ENCODE results near the gene ING3.
"Not testable (repeated sequence)": the region's sequence is repeated elsewhere in the genome, so short reads cannot be mapped to it uniquely, and the experiment has no call there.

DNA sequence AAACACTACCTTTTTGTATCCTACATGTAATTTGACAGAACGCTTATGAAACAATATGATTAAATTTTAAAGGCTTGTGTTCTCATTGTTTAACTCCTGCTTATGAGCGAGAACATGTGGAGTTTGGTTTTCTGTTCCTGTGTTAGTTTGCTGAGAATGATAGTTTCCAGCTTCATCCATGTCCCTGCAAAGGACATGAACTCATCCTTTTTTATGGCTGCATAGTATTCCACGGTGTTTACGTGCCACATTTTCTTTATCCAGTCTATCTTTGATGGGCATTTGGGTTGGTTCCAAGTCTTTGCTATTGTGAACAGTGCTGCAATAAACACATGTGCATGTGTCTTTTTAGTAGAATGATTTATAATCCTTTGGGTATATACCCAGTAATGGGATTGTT is 54.5 kb downstream of the ING3 start:
- TF ChIP-seq, protein P1, sequence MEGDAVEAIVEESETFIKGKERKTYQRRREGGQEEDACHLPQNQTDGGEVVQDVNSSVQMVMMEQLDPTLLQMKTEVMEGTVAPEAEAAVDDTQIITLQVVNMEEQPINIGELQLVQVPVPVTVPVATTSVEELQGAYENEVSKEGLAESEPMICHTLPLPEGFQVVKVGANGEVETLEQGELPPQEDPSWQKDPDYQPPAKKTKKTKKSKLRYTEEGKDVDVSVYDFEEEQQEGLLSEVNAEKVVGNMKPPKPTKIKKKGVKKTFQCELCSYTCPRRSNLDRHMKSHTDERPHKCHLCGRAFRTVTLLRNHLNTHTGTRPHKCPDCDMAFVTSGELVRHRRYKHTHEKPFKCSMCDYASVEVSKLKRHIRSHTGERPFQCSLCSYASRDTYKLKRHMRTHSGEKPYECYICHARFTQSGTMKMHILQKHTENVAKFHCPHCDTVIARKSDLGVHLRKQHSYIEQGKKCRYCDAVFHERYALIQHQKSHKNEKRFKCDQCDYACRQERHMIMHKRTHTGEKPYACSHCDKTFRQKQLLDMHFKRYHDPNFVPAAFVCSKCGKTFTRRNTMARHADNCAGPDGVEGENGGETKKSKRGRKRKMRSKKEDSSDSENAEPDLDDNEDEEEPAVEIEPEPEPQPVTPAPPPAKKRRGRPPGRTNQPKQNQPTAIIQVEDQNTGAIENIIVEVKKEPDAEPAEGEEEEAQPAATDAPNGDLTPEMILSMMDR (IDR thresholded peaks at IDR 0.05), result not testable (repeated sequence)
- TF ChIP-seq POLR2A (IDR thresholded peaks at IDR 0.05); POLR2AphosphoS5 (IDR thresholded peaks at IDR 0.05); EP300 (IDR thresholded peaks at IDR 0.05; ENCODE audit: low read depth): not testable (repeated sequence)
